Measurements from ENCODE around the gene GET4. TPM values are rescaled to one million over a fixed set of nuclear protein-coding genes. Genes with fewer than 3 reads are reported as not detected.

GET4 gene
- total RNA-seq, 1 experiment from 2014 or later, result 51.0 TPM

DNA sequence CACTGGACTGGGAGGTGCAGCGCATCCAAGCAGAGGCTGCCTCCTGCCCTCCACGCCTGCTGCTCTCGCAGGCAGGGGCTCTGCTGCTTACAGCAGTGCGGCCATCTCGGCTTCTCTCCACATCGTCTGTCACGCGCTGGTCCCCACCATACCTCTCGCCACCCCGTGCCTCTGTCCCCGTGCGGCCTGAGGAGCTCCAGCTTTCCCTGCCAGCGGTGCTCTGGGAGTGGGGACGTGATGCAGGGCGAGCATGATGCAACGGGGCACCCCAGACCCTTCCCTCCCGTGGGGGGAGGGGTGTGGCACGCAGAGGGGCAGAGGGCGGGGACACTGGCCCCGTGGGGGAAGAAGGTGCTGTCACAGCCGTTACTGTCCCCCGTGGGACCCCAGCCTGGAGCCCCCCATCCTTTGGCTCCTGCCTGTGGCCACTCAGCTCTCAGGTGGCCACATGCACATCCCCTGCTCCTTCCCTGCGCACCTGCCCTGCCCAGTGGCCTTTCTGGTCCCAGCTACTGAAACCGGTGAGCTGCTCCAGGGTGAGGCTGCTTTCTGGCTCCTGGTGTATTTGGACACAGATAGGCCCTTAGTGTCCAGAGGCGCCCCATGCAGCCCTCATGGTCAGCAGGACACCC lies 9.0 kb downstream of the GET4 start:
- no peak for DNase-seq (ENCODE audit: low read depth)

DNA sequence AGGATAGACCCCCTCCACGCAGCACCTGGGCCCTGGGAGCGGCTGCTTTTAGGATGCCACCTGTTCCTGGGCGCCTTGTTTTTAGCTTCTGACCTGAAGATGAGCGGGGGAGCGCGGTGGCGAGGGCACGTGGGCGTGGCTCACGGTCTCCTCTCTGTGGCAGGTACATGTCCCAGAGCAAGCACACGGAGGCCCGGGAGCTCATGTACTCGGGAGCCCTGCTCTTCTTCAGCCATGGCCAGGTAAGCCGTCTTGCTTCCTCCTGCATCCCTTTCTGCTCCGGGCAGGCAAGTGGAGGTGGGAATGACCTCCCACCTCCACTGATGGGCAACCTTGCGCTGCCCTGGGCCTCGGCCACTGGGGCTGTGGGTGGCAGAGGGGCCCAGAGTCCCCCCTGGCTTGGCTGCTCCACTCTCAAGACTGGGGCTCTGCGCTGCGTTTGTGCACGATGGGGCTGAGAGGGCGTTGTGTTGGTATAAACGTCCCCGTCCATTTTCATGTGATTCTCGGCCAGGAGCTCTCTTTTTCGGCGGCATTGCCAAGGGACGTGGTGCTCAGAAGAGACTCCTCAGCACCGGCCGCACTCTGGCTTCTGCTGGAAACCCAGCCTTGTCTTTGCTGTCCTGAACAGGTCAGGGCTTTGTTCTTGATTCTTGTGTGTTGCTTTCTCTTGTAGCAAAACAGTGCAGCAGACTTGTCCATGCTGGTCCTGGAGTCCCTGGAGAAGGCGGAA lies 9.7 kb downstream of the GET4 start:
- DNase-seq (ENCODE audit: low read depth), result no peak

DNA sequence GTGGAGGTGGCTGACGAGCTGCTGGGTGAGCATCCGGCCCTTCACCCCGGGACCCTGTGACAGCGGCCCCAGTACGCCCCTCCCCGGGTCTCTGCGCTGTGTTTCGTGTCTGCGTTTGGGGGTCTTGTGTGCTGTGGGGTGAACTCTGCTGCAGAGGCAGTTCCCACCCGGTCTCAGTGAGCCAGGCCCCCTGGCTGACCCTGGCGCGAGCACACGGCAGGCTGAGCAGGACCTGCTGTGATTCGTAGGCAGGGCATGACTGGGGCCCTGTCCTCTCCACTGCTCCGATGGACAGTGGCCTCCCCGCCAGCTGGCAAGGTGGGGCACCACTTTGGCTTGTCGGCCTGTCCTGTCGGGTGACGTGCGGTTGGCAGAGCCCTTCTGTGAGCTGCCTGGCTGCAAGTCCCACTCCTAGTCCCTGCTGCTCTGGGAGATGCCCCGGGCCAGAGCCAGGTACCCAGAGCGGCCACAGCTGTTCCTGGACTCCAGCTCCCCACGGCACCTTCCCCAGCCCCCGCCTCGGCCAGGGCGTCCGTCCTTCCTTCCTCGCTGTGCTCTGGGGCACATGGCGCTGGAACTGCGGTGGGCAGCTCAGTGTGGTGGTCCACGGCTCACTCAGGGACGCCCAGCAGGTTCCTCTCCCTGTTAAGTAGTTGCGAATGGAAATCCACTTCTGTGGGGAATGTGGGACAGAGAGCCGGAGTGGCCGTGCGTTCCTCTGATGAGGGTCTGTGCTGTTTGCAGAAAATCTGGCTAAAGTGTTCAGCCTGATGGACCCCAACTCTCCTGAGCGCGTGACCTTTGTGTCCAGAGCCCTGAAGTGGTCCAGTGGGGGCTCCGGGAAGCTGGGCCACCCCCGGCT lies 10.5 kb downstream of the GET4 start:
- no peak for DNase-seq (ENCODE audit: low read depth)

DNA sequence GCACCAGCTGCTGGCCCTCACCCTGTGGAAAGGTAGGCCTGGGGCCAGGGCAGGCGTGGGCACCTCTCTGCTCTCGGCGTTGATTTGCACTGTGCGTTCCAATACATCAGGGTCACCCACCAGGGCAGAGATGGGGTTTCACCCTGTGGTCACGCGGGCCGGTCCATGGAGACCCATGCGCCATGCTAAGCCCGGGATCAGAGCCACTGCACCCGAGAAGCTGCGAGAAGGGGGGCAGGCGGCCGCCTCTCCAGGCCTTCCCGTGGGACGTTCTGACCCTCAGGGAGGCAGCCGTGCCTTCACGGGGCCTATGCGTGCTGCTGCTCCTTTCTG lies 11.1 kb downstream of the GET4 start:
- DNase-seq (ENCODE audit: low read depth), result no peak

DNA sequence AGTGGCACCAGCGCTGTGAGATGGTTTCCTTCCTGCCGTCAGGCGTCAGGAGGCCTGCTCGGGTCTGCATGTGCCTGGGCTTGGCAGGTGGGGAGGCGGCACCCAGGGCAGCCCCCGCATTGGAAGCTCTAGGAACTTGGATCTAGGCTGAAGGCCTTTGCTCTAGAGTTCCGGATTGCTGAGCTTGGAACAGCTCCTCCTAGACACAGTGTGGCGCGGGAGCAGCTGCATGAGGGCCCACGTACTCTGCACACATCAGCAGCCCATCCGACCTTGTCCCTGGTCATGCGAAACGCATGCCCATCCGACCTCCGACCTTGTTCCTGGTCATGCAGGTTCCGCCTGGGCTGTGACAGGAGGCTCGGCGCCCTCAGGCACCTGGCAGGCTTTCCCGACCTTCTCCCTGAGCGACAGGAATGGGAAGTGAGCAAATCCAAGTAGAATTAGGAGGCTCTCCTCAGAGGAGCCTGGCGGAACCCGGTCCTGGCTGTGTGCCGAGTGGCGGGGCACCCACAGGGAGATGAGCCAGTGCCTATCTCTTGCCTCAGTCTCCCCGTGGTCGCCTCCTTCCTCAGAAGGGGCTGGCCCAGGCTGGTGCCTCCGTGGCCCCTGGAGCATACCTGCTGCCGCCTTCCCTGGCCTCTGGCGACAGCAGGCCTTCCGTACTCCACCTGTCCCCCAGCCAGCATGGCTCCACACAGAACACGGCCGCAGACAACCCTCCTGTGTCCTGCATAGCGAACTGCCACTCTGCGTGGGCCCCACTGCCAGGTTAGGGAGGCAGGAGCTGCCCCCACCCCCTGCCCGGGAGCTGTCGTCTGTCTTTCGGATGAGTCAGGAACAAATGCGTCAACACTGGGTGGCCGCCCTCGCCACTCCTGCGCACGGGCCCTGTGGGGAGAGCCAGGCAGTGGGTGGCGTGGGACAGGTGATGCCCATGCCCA lies 12.0 kb downstream of the GET4 start:
- DNase-seq (ENCODE audit: low read depth), result no peak

DNA sequence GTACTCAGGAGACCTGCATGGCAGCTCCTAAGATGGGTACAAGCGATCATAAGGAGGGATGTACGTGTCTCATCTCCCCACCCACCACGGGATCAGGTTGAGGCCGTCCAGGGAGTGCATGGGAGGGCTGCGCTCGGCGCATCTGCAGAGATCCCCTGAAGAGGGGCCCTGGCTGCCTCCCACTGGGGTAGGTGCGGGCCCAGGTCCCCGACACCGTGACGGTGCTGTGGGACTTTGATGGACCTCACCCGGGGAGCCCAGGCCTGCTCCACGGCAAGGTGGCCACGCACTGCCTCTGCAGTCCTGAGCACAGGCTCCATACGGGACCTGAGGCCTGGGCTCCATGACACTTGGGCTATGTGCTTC lies 12.7 kb downstream of the GET4 start:
- DNase-seq (ENCODE audit: low read depth), result no peak

DNA sequence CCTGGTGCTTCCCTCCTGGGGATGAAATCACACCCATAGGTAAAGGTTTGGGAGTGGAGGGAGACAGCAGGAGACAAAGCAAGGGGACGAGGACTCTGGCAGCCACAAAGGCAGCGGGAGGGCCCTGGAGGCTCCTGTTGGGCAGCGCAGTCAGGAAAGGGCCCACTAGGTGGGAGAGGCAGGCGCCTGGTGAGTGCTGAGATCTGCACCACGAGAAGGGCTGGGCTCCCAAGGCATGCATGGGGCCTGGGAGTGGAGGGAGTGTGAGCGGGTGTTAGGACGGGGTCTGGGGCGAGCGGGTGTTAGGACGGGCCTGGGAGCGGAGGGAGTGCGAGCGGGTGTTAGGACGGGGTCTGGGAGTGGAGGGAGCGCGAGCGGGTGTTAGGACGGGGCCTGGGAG lies 13.0 kb downstream of the GET4 start:
- no peak for DNase-seq (ENCODE audit: low read depth)

DNA sequence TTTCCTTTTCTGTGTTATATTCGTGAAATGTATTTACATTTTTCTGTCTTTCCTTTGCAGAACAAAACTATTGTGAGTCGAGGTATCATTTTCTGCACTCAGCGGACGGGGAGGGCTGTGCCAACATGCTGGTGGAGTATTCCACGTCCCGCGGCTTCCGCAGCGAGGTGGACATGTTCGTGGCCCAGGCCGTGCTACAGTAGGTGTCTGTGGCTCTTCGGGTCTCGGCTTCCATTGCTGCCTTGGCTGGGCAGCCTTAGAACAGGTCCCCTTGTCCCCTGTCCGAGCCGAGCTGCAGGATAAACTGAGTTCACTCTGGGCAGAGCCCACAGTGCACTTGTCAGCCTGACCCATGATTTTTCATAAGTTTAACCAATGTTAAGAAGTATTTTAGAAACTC lies 14.5 kb downstream of the GET4 start:
- DNase-seq (ENCODE audit: low read depth), result no peak

DNA sequence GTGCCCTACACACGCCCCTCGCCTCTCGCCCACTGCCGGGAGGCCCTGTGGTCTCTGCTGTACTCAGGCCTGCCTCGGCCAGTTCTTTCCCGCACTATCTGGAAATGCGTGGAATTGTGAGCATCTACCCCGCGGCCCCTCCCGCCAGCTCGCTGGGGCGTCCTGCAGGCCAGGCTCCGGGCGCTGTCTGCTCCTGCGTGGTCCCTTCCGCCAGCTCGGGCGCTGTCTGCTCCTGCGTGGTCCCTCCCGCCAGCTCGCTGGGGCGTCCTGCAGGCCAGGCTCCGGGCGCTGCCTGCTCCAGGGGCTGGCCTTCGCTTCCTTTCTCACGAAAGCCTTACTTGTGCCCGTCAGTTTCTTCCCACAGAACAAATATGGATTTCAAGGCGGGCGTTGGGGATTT lies 14.9 kb downstream of the GET4 start:
- DNase-seq (ENCODE audit: low read depth), result no peak

DNA sequence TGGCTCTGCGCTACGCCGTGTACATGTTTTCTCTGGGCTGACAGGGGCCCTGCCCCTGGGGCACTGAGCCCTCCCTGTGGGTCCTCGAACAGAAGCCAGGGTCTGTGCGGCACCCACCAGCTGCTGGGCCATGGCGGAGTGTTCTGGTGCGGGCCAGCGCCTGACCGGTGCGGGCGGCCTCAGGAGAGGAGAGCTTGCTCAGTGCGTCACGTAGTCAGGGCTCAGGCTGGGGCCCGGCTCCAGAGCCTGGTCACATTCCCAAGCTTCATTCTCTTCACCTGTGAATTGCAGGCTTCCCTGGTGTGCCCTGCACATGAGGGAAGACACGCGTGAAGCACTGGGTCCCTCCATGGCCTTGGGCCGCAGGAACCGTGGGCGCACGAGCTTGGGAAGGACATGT lies 15.5 kb downstream of the GET4 start:
- DNase-seq (ENCODE audit: low read depth), result no peak

DNA sequence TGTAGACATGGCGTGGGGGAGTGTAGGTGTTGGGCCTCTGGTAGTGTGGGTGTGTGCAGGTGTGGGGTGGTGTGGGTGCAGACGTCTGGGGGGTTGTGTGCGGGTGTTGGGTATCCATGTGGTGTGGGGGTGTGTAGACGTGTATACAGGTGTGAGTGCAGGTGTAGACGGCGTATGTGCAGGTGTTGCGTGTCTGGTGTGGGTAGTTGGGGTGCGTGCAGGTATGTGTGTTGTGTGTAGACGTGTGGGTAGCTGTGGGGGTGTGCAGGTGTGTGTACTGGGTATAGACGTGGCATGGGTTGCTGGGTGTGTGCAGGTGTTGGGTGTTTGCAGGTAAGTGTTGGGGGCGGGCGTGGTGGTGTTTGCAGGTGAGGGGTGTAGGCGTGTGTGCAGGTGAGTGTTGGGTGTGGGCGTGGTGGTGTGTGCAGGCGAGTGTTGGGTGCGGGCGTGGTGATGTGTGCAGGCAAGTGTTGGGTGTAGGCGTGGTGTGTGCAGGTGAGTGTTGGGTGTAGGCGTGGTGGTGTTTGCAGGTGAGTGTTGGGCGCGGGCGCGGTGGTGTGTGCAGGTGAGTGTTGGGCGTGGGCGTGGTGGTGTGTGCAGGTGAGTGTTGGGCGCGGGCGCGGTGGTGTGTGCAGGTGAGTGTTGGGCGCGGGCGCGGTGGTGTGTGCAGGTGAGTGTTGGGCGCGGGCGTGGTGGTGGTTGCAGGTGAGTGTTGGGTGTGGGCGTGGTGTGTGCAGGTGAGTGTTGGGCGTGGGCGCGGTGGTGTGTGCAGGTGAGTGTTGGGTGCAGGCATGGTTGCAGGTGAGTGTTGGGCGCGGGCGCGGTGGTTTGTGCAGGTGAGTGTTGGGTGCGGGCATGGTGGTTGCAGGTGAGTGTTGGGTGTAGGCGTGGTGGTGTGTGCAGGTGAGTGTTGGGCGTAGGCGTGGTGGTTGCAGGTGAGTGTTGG lies 16.6 kb downstream of the GET4 start:
- no peak for DNase-seq (ENCODE audit: low read depth)

DNA sequence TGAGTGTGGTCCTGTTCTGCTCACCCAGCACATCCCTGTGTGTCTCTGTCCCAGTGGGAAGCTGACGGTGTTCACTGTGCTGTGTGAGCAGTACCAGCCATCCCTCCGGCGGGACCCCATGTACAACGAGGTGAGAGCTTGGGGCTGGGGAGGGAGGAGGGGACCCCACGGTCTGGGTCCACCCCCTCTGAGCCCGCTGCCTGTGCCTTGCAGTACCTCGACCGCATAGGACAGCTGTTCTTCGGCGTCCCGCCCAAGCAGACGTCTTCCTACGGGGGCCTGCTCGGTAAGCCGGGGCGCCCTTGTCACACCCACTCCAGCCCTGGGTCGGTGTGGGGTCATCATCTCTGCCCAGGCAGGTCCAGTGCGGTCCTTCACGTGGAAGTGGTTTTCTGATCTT lies 17.3 kb downstream of the GET4 start:
- DNase-seq (ENCODE audit: low read depth), result no peak

DNA sequence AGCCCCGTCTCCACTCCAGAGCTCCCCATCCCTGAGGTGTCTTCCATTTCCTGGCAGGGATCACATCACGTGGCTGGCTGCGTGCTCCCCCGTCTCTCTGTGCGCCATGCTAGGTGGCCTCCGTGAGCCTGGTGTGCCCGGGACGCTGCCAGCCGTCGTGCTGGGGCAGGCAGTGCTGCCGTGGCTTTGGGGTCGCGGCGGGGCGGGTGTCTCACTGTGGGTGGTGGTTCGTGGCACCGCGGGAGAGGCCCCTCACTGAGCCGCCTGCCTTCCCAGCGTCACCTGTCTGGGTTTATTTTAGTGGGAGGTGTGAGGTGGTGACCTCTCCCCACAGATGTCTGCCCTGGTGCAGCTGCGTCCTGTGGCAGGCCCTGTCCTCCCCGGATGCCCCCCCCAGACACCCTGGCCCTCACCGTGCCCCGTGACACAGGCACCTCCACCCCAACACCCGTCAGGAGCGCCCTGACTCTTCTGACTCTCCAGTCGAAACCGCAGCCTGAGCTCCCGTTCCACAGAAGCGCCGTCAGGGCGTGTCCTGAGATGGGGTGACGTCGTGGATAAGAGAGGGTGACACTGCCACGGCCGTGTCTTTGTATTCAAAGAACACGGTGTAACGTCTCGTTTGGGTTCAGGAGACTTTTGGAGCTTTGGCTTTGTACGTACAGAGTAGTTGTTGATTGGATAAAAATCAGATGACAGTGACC lies 18.0 kb downstream of the GET4 start:
- DNase-seq (ENCODE audit: low read depth), result no peak

DNA sequence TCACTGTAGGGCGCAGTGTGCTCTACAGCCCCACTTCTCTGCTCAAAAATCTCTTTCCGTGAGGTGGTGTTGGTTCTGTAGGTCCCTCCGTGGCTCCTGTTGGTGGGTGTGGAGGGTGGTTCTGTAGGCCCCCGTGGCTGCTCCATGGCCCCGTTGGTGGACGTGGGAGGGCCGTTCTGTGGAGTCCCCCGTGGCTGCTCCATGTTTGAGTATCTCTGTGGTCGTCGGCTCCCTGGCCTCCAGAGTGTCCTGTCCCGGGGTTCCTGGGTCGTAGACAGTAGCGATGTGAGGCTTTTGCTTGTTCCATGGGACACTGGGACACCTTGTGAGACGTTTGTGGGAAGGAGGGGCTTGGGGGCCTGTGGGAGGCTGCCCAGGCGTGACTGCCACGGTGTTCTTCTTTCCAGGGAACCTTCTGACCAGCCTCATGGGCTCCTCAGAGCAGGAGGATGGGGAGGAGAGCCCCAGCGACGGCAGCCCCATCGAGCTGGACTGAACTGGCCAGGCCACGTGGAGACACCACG lies 18.6 kb downstream of the GET4 start:
- DNase-seq (ENCODE audit: low read depth), result no peak

DNA sequence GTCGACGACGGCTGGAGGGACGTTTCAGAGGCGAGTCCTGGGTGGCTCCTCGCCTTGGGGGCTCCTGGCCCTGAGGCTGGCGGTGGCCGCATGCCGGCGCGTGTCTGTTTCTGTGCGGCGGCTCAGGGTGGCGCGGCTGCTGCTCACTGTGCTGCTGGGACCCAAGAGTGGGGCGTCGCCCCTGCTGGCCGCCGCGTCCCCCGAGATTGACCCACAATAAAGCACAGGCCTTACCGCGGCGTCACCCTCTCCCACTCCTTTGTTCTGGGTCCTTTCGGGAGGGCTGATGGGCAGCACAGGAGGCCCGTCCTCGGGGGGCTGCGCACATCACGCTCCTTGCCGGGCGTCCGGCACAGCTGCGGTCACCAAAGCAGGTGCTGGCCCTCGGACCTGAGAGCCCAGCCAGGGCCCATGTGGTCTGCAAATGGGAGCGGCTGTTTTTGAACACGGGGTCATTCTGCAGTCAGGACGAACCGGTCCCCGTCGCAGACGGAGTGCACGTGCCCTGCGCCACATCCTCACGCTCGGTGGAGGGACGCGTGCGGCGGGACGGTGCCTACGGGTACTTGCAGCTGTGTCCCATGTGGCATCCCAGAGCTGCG lies 19.2 kb downstream of the GET4 start:
- DNase-seq (ENCODE audit: low read depth), result no peak

DNA sequence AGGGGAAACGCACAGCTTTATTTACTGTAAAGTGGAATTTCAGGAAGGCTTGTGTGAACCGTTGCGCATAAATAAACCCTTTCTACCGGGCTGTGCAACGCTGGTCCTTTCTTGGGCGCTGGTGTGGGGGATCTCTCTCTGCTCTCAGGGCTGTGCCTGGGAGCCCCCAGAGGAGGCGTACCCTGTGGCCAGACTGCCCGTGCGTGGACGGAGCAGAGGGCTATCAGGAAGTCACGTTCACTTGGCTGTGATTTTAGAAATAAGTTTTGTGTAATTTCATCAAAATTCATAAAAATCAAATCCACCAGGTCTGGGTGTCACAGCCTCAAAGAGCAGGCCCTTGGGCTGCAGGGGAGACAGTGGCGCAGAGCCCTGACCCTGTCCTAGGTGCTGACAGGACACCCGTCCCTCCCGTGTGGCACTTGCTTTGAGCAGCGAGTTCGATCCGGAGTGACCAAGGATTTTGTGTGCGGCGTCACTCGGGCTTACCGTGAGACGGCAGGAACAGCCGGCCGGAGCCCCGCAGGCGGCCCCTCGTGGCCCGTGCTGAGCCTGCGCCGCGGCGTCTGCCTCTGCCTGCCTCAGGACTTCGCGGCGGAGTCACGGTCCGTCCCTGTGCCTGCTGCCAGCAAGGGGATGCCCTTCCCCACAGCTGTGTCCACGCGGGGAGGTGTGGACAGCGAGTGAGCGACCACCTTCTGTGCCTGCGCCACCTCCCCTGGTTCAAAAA lies 20.2 kb downstream of the GET4 start:
- no peak for DNase-seq (ENCODE audit: low read depth)

DNA sequence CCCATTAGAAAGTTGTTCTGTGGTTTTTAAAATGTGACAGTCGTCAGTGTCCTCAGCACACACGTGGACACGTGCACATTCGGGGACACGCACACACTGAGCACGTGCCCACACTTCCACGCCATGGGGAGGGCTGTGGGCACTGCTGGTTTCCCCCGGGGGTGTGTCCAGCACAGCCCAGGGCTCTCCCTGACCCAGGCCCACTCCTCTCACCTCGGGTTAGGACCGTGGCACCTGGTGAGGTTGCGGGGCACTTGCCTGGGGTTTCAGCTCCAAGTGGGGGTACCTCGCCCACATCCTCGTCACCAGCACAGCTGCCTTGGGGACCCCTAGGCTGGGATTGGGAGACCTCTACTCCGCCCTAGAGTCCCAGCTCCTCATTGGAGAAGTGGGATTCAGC lies 20.7 kb downstream of the GET4 start:
- DNase-seq (ENCODE audit: low read depth), result no peak

DNA sequence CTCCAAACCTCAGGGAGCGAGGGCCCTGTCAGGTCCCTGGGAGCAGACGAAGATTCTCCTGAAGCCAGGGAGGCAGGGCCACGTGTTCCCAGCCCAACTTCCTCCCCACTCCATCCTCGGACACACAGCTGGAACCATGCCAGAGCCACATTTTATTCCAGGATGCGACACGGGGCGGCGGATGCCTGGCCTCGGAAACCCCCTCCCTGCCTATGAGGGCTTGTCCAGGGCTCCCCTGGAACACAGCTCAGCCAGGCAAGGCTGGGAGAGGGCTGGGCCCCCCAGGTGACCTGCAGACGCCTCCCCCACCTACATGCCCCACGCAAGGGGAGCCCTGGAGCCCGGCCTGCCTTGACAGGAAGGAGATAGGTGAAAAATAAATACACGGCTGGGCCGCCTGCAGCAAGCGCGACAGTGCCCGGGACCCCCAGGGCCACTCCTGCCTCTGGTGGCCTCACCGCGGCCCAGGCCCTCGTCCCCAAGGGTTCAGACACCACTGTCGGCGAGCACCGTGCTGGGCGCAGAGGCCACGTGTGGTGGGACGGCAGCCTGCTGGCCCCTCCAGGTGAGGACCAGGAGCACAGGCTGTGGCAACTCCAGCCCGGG lies 21.5 kb downstream of the GET4 start:
- DNase-seq (ENCODE audit: low read depth), result no peak

All from HT1080 (cell line).